Embryonic facial prominence (tissue), 1 donor: ENCODE data around the gene NUDT2.

ENCODE experiments used
- DNase-seq: peaks from one replicate; pipeline ENCODE4 v3.0.0-alpha.2; 2016; ENCODE audit errors: extremely low spot score

The NUDT2 gene

DNA sequence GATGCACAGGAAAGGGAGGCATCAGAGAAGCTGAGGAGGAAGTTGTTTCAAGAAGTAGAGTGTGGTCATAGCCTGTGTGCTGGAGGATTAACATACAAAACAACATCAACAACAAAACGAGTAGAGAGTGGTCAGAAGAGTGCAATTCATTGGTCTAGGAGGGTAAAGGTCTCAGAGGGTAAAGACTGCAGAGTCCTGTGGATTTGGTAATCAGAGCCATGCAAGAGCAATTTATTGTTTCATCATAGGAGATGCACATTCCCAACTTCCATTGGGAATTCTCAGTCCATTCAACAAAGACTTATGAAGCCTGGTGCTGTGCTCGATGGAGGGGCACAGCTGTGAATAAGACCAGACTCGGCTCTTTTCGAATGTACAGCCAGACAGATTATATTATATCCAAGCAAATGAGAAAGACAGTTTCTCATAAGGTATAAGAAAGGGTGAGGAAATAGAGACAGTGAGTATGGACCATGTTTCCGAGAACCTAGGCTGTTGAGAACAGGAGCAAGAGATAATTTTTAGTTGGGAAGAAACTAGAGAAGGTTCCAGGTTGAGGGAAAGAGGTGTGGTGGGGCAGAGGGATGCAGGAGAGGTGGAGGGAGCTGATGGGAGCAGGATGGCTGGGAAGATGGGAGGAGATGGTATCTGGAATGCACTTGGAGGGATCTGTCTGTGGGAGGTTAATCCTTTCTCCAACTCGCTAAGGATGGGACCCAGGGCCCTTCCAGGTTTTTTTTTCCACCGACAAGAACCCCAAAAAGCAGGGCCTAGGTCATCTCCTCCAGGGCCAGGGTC is 55.2 kb downstream of the NUDT2 start:
- no peak for DNase-seq

DNA sequence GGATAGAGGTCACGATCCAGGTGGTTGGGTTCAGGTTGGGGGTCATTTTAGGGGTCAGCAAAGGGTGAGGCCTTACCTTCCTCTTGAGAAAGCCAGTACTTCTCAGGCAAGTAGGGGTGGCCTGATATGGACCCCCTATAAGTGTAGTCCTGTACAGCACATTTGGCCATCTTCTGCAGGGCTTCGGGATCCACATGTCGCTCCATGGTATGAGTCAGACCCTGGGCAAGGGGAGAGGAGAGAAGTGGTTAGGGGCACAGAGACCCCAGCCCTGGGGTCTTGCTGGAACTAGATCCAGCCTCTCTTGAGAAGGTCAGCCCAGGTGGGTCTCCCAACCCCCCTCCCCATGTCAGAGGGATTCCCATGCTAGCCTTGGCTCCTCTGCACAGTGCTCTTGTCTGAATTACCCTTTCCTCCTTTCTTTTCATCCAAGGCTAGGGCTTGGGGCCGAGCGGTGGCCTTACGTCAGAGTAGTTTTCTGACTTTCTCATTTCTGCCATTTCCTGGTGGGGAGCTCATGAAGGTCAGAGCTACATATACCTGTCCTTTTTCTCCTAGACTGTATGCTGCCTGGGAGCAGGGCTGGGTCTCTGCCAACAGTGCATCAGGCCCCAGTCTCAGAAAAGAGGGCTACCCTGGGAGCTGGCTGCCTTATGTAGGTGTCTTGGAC is 56.3 kb downstream of the NUDT2 start:
- DNase-seq: no peak

DNA sequence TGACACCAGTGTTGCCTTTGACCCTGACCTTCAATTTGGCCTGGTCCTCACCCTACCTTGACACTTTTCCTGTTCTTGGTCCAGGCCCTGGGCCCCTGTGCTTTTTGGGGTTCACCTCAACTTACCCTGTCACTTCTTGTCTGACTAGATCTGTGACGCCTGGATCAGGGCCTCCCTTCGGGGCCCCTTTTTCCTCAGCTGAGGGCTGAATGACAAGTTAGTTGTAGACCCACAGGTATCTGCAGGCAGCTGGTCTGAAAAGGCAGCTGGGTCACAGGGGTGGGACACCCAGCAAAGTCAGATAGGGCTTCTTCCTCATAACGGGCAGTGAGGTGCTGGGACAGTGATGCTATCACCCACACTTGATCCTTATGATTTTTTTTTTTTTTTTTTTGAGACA is 57.3 kb downstream of the NUDT2 start:
- no peak for DNase-seq

DNA sequence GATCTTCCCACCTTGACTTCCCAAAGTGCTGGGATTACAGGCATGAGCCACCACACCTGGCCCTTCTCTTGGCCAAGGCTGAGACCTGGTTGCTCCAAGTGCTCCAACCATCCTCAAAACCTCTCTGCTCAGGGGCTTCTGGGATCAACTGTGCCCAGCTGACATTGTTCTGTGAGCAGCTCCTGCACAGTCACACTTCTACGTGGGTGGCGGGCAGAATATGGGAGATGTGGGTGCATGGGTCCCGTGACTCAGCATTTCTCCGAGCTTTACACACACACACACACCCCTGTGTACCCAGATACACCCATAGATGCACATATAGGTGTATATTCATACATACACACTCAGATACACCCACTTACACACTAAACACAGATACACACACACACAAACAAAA is 57.9 kb downstream of the NUDT2 start:
- DNase-seq: no peak

DNA sequence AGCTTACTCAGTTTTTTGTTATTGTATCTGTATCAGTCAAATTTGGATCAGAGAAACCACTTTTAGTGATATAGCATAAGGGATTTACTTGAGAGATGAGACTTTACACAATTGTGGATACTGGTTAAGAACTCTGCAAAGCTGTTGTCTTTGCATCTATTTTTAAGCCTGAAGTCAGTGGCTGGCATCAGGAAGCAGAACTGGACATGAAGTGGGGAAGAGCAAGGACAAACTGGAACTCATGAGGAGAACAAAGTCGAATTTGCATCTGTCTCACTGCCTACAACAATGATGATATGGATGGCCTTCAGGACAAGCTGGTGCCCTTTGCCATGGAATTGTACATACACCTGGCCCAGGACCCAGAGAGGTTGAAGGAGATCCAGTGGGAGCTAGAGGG is 63.1 kb downstream of the NUDT2 start:
- DNase-seq: no peak
